GM19395 (cell line): Measurements from ENCODE around the gene TMEM208.

Experiments used
- ATAC-seq: cut with Tn5 transposase; IDR thresholded peaks from one replicate; pipeline ENCODE4 v1.9.1; 2021; ENCODE audit warnings: mild to moderate bottlenecking, moderate library complexity; ENCODE audit not compliant: unreplicated experiment

TMEM208 gene

GRCh38 chr16:67207249-67208091, 19.5 kb upstream of the TMEM208 start:
- ATAC-seq: no peak

- no peak for ATAC-seq
Observed at GRCh38 chr16:67208154-67208896, 18.6 kb upstream of the TMEM208 start.

- no peak for ATAC-seq
Observed at GRCh38 chr16:67209565-67209964, 17.4 kb upstream of the TMEM208 start.

- no peak for ATAC-seq
Observed at GRCh38 chr16:67210069-67210937, 16.6 kb upstream of the TMEM208 start.

GRCh38 chr16:67211674-67212073, 15.3 kb upstream of the TMEM208 start:
- no peak for ATAC-seq

- ATAC-seq: no peak
Observed at GRCh38 chr16:67212766-67213165, 14.2 kb upstream of the TMEM208 start.

- no peak for ATAC-seq
Observed at GRCh38 chr16:67213197-67214019, 13.5 kb upstream of the TMEM208 start.

GRCh38 chr16:67215706-67216105, 11.2 kb upstream of the TMEM208 start:
- ATAC-seq: no peak

GRCh38 chr16:67216612-67217490, 10.1 kb upstream of the TMEM208 start:
- no peak for ATAC-seq

- no peak for ATAC-seq
Observed at GRCh38 chr16:67223992-67224391, 2.9 kb upstream of the TMEM208 start.

GRCh38 chr16:67226295-67226803, 581 bp upstream of the TMEM208 start:
- ATAC-seq: no peak

- no peak for ATAC-seq
Observed at GRCh38 chr16:67227567-67227921, 614 bp downstream of the TMEM208 start.

GRCh38 chr16:67228034-67228785, 1.3 kb downstream of the TMEM208 start:
- no peak for ATAC-seq

GRCh38 chr16:67228905-67229304, 2.0 kb downstream of the TMEM208 start:
- ATAC-seq: no peak

GRCh38 chr16:67229906-67230808, 3.2 kb downstream of the TMEM208 start:
- no peak for ATAC-seq

- ATAC-seq: no peak
Observed at GRCh38 chr16:67230809-67231660, 4.1 kb downstream of the TMEM208 start.

- no peak for ATAC-seq
Observed at GRCh38 chr16:67233596-67233995, 6.7 kb downstream of the TMEM208 start.
